HG02938 (cell line): ENCODE results near the gene CARD9.

Experiments
- ATAC-seq: cut with Tn5 transposase; IDR thresholded peaks from one replicate; pipeline ENCODE4 v1.9.1; 2021; ENCODE audit warnings: mild to moderate bottlenecking, moderate library complexity; ENCODE audit not compliant: unreplicated experiment

The CARD9 gene

GRCh38 chr9:136381966-136382513 lies 8.6 kb upstream of the CARD9 start:
- ATAC-seq, result no peak

- no peak for ATAC-seq
These were observed 7.8 kb upstream of the CARD9 start for GRCh38 chr9:136381311-136381710.

GRCh38 chr9:136380381-136380780 lies 6.9 kb upstream of the CARD9 start:
- no peak for ATAC-seq

GRCh38 chr9:136379891-136380290 lies 6.4 kb upstream of the CARD9 start:
- no peak for ATAC-seq

- ATAC-seq, result no peak
These were observed 5.9 kb upstream of the CARD9 start for GRCh38 chr9:136379401-136379800.

GRCh38 chr9:136379003-136379287 lies 5.5 kb upstream of the CARD9 start:
- ATAC-seq, result no peak

GRCh38 chr9:136378170-136379002 lies 4.9 kb upstream of the CARD9 start:
- no peak for ATAC-seq

- no peak for ATAC-seq
These were observed 4.1 kb upstream of the CARD9 start for GRCh38 chr9:136377341-136378169.

- ATAC-seq, result no peak
These were observed 3.0 kb upstream of the CARD9 start for GRCh38 chr9:136376457-136376856.

GRCh38 chr9:136375096-136375495 lies 1.6 kb upstream of the CARD9 start:
- ATAC-seq, result no peak

- no peak for ATAC-seq
These were observed 710 bp upstream of the CARD9 start for GRCh38 chr9:136374183-136374575.

GRCh38 chr9:136372561-136373299 lies 739 bp downstream of the CARD9 start:
- no peak for ATAC-seq

- ATAC-seq, result no peak
These were observed 1.5 kb downstream of the CARD9 start for GRCh38 chr9:136372006-136372405.

- ATAC-seq, result no peak
These were observed 2.0 kb downstream of the CARD9 start for GRCh38 chr9:136371533-136371880.

- no peak for ATAC-seq
These were observed 2.6 kb downstream of the CARD9 start for GRCh38 chr9:136370687-136371532.

GRCh38 chr9:136370037-136370436 lies 3.4 kb downstream of the CARD9 start:
- no peak for ATAC-seq

- ATAC-seq, result no peak
These were observed 5.3 kb downstream of the CARD9 start for GRCh38 chr9:136368190-136368589.

GRCh38 chr9:136367296-136368145 lies 5.9 kb downstream of the CARD9 start:
- ATAC-seq, result no peak

GRCh38 chr9:136366826-136367225 lies 6.6 kb downstream of the CARD9 start:
- no peak for ATAC-seq
